Measurements from ENCODE around the gene PTPRT.

DNA sequence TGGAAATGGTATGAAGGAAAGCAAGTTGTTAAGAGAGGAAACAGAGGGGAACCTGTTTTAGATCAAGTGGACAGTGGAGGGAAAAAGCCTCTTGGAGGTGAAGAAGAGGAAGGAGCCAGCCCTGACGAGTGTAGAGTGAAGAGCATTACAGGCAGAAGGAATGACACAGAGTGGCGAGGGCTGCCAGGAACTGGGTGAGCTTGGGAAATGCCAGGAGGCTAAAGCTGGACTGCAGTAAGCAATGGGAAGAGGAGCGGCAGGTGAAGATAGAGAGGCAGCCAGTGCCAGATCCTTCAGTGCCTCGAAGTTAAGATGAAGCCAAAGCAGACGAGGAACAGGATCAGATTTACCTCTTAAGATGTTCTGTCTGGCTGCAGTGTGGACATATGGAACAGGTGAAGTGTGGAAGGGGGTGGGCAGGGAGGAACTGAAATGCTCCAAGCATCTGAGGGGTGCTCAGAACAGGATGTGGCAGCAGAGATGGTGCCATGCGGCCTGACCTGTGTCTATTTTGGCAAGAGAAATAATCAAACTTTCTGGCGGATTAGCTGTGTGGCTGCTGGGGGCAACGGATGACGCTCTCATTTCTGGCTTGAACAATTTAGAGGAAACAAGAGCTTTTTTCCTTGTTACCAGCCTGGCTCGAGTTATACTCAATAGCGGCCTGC is 748.4 kb downstream of the PTPRT start:
- no peak for TF ChIP-seq EZH2phosphoT487 (conservative IDR thresholded peaks at IDR 0.05; ENCODE audit: low read length)
- TF ChIP-seq, protein P1, sequence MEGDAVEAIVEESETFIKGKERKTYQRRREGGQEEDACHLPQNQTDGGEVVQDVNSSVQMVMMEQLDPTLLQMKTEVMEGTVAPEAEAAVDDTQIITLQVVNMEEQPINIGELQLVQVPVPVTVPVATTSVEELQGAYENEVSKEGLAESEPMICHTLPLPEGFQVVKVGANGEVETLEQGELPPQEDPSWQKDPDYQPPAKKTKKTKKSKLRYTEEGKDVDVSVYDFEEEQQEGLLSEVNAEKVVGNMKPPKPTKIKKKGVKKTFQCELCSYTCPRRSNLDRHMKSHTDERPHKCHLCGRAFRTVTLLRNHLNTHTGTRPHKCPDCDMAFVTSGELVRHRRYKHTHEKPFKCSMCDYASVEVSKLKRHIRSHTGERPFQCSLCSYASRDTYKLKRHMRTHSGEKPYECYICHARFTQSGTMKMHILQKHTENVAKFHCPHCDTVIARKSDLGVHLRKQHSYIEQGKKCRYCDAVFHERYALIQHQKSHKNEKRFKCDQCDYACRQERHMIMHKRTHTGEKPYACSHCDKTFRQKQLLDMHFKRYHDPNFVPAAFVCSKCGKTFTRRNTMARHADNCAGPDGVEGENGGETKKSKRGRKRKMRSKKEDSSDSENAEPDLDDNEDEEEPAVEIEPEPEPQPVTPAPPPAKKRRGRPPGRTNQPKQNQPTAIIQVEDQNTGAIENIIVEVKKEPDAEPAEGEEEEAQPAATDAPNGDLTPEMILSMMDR (IDR thresholded peaks at IDR 0.05; ENCODE audit: insufficient read depth, low read length, poor library complexity, severe bottlenecking), result no peak

All from SU-DHL-6 (cell line).